ENCODE results near the gene ZNF507. TPM values are rescaled to one million over a fixed set of nuclear protein-coding genes. Genes with fewer than 3 reads are reported as not detected.

ZNF507 gene
- total and polyA plus RNA-seq, 2 of the 8 experiments (the other 6 are each of a cell fraction or from before 2014, with no cell fraction given), result 8.6 to 28.8 TPM

- Histone ChIP-seq H2BK12ac (ENCODE audit: low read depth, low read length) (no peak overlapping the region), H2BK120ac (replicated peaks; ENCODE audit: low read depth, low read length) (no peak overlapping the region), H3K79me1 (ENCODE audit: low read depth, low read length) (0 out of 2 replicates have a peak, but pooled peaks cover 3% of the 10 kb centered on the region), H3K4me2 (ENCODE audit: insufficient read depth in 1 of 2, low read depth in 2 of 2, low read length in 2 of 2) (peak overlapping the region; percentile 72 to 76), H3K23me2 (ENCODE audit: low read depth, low read length) (no peaks in the 10 kb centered on the region; the same call in 1 of the 2 replicates), H4K5ac (ENCODE audit: insufficient read length, low read depth, low read length) (no peak overlapping the region), H3K4me1 (replicated peaks in 1 of 4; ENCODE audit: control insufficient read depth in 3 of 4, insufficient read depth in 4 of 4, low read length in 3 of 4) (peaks cover 2 to 14% (median 7%) of the 10 kb centered on the region in 4 experiments; a peak in 6 of 7 replicates), H3K14ac (ENCODE audit: insufficient read length) (no peak overlapping the region), H3K36me3 (ENCODE audit: control insufficient read depth in 2 of 4, insufficient read depth in 4 of 4, low read length in 3 of 4) (peaks cover 0 to 3% (median 2%) of the 10 kb centered on the region in 4 experiments; a peak in 1 of 8 replicates), H2BK20ac (ENCODE audit: low read length) (no peak overlapping the region), H3K18ac (ENCODE audit: extremely low read depth, low read length) (no peak overlapping the region), H3K9me3 (ENCODE audit: insufficient read depth in 2 of 2, low read depth in 1 of 2, low read length in 1 of 2) (no peaks in the 10 kb centered on the region), H3K4me3 (ENCODE audit: extremely low read depth in 1 of 4, insufficient read depth in 2 of 4, low read depth in 3 of 4, low read length in 4 of 4) (peak overlapping the region in 1 of 4 experiments; percentile 76; a peak in 2 of 8 replicates), H2AK5ac (ENCODE audit: low read depth, low read length) (no peak overlapping the region), H4K8ac (ENCODE audit: extremely low read depth, insufficient read depth, low read length) (no peak overlapping the region), H3K27me3 (replicated peaks in 1 of 4; ENCODE audit: control insufficient read depth in 3 of 4, extremely low read depth in 1 of 4, insufficient read depth in 3 of 4, low read length in 3 of 4) (no peaks in the 10 kb centered on the region; a peak in 1 of 7 replicates), H2AFZ (ENCODE audit: low read length) (no peak overlapping the region), H3K56ac (replicated peaks; ENCODE audit: insufficient read length, low read depth, low read length) (no peak overlapping the region), H4K20me1 (replicated peaks in 1 of 2; ENCODE audit: control insufficient read depth in 1 of 2, insufficient read depth in 2 of 2, low read length in 2 of 2) (peaks cover 2% of the 10 kb centered on the region in 2 experiments), H3K9ac (replicated peaks in 1 of 4; ENCODE audit: extremely low read depth in 1 of 4, low read depth in 3 of 4, low read length in 3 of 4) (no peak overlapping the region; a peak in 1 of 7 replicates), H4K91ac (replicated peaks; ENCODE audit: insufficient read length, low read length) (no peak overlapping the region), H3K79me2 (ENCODE audit: control insufficient read depth in 1 of 2, insufficient read depth in 2 of 2, low read length in 2 of 2) (peaks cover 0 to 21% of the 10 kb centered on the region in 2 experiments; a peak in 2 of 4 replicates), H3K27ac (ENCODE audit: low read depth, low read length) (no peak overlapping the region), H2BK15ac (ENCODE audit: low read length) (no peak overlapping the region), H3K23ac (ENCODE audit: insufficient read length) (no peak overlapping the region), H3K4ac (replicated peaks; ENCODE audit: insufficient read length, low read depth, low read length) (no peak overlapping the region), H2BK5ac (ENCODE audit: low read depth, low read length) (no peak overlapping the region)
- TF ChIP-seq CBX5 (IDR thresholded peaks at IDR 0.05; ENCODE audit: low read depth, low read length), result no peak
- no peak for TF ChIP-seq RXRA (IDR thresholded peaks at IDR 0.05; ENCODE audit: insufficient read depth, low read depth, low read length)
- TF ChIP-seq SP4 (IDR thresholded peaks at IDR 0.05; ENCODE audit: low read length), result no peak
- TF ChIP-seq EGR1 (IDR thresholded peaks at IDR 0.05; ENCODE audit: borderline replicate concordance, low read depth, low read length), result no peak
- CTCF ChIA-PET (ENCODE audit: partially characterized antibody), result interaction anchor here (0.6 kb wide), 1 partner anchor 1131 kb away, joined by 3 read pairs; no protein-coding TSS in a partner anchor
- FAIRE-seq (no peak), DNase-seq (ENCODE audit: low read depth in 1 of 2, low spot score in 2 of 2) (no peak)
- POLR2A ChIA-PET (ENCODE audit: partially characterized antibody), result interaction anchor here (3.3 kb wide), 1 partner anchor 13 kb away, joined by 13 read pairs; no protein-coding TSS in a partner anchor
- 90% methylated on average over 5 of the region's 5 CpGs; no CpG with 5 or more reads in 1 of the 2 experiments for WGBS, 2 experiments (ENCODE audit: extremely low coverage in 1 of 2, insufficient coverage in 1 of 2, insufficient read length in 1 of 2, insufficient replicate concordance in 2 of 2, low coverage in 1 of 2, low lambda C conversion rate in 2 of 2, missing lambda C conversion rate in 1 of 2)
These were observed 58.0 kb downstream of the ZNF507 start for GRCh38 chr19:32403291-32403995.
